K562 (cell line): ENCODE results near the gene GFOD1. TPM values are rescaled to one million over a fixed set of nuclear protein-coding genes. Genes with fewer than 3 reads are reported as not detected.

Experiments used
- BRCA1 ChIP-seq, 2 experiments: fragments of 450-650 bp in 1 of 2; sonication (generic) in 1 of 2; formaldehyde crosslinking in 1 of 2; IDR thresholded peaks; 2 replicates each; pipeline versions ENCODE4 v1.5.0 to v1.6.1; 2017 to 2020; ENCODE audit warnings: mild to moderate bottlenecking in 1 of 2, missing genetic modification reagents in 1 of 2
- CHD1 ChIP-seq: fragments of 200-600 bp; sonication (generic); IDR thresholded peaks from one replicate; pipeline ENCODE4 v1.6.1; 2012; ENCODE audit warnings: mild to moderate bottlenecking, moderate library complexity, low read length, inconsistent platforms
- CREB3 ChIP-seq: fragments of 450-650 bp; conservative IDR thresholded peaks from 2 replicates; pipeline ENCODE4 v1.6.1; 2016; ENCODE audit warnings: missing genetic modification characterization, low read depth, mild to moderate bottlenecking, missing compliant biosample characterization, moderate library complexity
- ETV1 ChIP-seq: fragments of 450-650 bp; conservative IDR thresholded peaks from 2 replicates; pipeline ENCODE4 v1.6.1; 2016; ENCODE audit warnings: missing genetic modification characterization, control low read depth, low read depth, missing compliant biosample characterization
- ID3 ChIP-seq, 2 experiments: fragments of 250-450 bp in 1 of 2; fragments of 450-650 bp in 1 of 2; sonication (Bioruptor Pico) in 1 of 2; IDR thresholded peaks; 2 replicates each; pipeline versions ENCODE4 v1.6.1 to v1.8.0; 2016 to 2021; ENCODE audit warnings: mild to moderate bottlenecking in 2 of 2, moderate library complexity in 2 of 2, missing compliant biosample characterization in 1 of 2, missing genetic modification characterization in 1 of 2
- IRF1 ChIP-seq: sonication (generic); formaldehyde crosslinking; IDR thresholded peaks from 2 replicates; pipeline ENCODE4 v1.8.0; 2022; ENCODE audit warnings: missing genetic modification reagents, mild to moderate bottlenecking, borderline replicate concordance
- MLX ChIP-seq, 2 experiments: fragments of 450-650 bp in 1 of 2; sonication (generic) in 1 of 2; formaldehyde crosslinking; conservative IDR thresholded peaks; 2 replicates each; pipeline versions ENCODE4 v1.4.0 to v1.8.1; 2020 to 2022; ENCODE audit warnings: mild to moderate bottlenecking in 1 of 2, missing genetic modification reagents in 1 of 2
- MNT ChIP-seq, 2 experiments: fragments of 450-650 bp; conservative IDR thresholded peaks; 2 replicates each; pipeline ENCODE4 v1.6.1; 2017; ENCODE audit warnings: mild to moderate bottlenecking in 2 of 2, moderate library complexity in 2 of 2
- NCOA2 ChIP-seq, 2 experiments: fragments of 450-650 bp; IDR thresholded peaks; 2 replicates each; pipeline ENCODE4 v1.6.1; 2018; ENCODE audit warnings: mild to moderate bottlenecking in 2 of 2, moderate library complexity in 1 of 2; ENCODE audit not compliant: partially characterized antibody in 2 of 2
- NR1H2 ChIP-seq: sonication (generic); formaldehyde crosslinking; IDR thresholded peaks from 2 replicates; pipeline ENCODE4 v1.4.0; 2020; ENCODE audit warnings: mild to moderate bottlenecking, missing genetic modification reagents
- NUFIP1 ChIP-seq: fragments of 450-650 bp; IDR thresholded peaks from 2 replicates; pipeline ENCODE4 v1.6.1; 2018; ENCODE audit not compliant: partially characterized antibody
- PHTF2 ChIP-seq: fragments of 250-450 bp; sonication (Bioruptor Pico); IDR thresholded peaks from 2 replicates; pipeline ENCODE4 v1.5.0; 2021; ENCODE audit warnings: mild to moderate bottlenecking
- PRPF4 ChIP-seq: fragments of 200-400 bp; formaldehyde crosslinking; IDR thresholded peaks from one replicate; pipeline ENCODE4 v1.6.1; 2017; ENCODE audit warnings: low read length, low read depth, mild to moderate bottlenecking; ENCODE audit not compliant: insufficient read depth, poor library complexity, severe bottlenecking
- RBM39 ChIP-seq: fragments of 200-400 bp; formaldehyde crosslinking; optimal IDR thresholded peaks from 2 replicates; pipeline ENCODE3; 2018; ENCODE audit warnings: low read depth, low read length
- SIN3B ChIP-seq: fragments of 450-650 bp; IDR thresholded peaks from 2 replicates; pipeline ENCODE4 v1.6.1; 2017; ENCODE audit warnings: low read depth, mild to moderate bottlenecking, moderate library complexity
- SMAD4 ChIP-seq: fragments of 250-450 bp; sonication (Bioruptor Pico); conservative IDR thresholded peaks from 2 replicates; pipeline ENCODE4 v1.8.0; 2021; ENCODE audit warnings: inconsistent platforms, mild to moderate bottlenecking, moderate library complexity
- TAF1 ChIP-seq: IDR thresholded peaks from 2 replicates; pipeline ENCODE4 v1.6.1; 2011; ENCODE audit warnings: mild to moderate bottlenecking, low read length, moderate library complexity; ENCODE audit not compliant: insufficient read depth, control insufficient read depth, severe bottlenecking; ENCODE audit errors: extremely low read depth
- ZNF124 ChIP-seq: sonication (generic); formaldehyde crosslinking; IDR thresholded peaks from 2 replicates; pipeline ENCODE4 v1.8.1; 2022; ENCODE audit warnings: missing genetic modification reagents
- ZNF197 ChIP-seq: fragments of 200-800 bp; sonication (Bioruptor generic); IDR thresholded peaks from 2 replicates; pipeline ENCODE4 v1.6.1; 2016; ENCODE audit warnings: low read depth, missing genetic modification characterization, missing compliant biosample characterization
- ZNF239 ChIP-seq: fragments of 250-450 bp; sonication (Bioruptor Pico); IDR thresholded peaks from 2 replicates; pipeline ENCODE4 v1.4.0; 2020; ENCODE audit warnings: mild to moderate bottlenecking
- ZNF551 ChIP-seq: fragments of 250-450 bp; sonication (Bioruptor Pico); IDR thresholded peaks from 2 replicates; pipeline ENCODE4 v1.5.0; 2021; ENCODE audit warnings: mild to moderate bottlenecking, moderate library complexity
- polyA plus RNA-seq, 8 experiments: library from polyadenylated mRNA; depleted of rRNA in 4 of 8; stranded (reverse) in 5 of 8; unstranded in 3 of 8; fragments of >200 nt; fragmentation: Nextera tagmentation in 2 of 8; fragmentation: Illumina TruSeq in 1 of 8; extraction: Ambion mirVana in 2 of 8; extraction: Trizol in 1 of 8; gene quantifications; 2 replicates each; pipeline versions ENCODE4 v1.2.1 to v1.2.3, GENCODE V29; 2011 to 2014; ENCODE audit warnings: inconsistent platforms in 1 of 8, missing spikeins in 1 of 8
- total RNA-seq, 7 experiments: library from RNA; depleted of rRNA in 6 of 7; stranded (reverse); fragments of >200 nt in 6 of 7; fragmentation: Illumina TruSeq in 2 of 7; extraction: Trizol in 2 of 7; gene quantifications; 2 replicates each; pipeline versions ENCODE4 v1.2.1 to v1.2.3, GENCODE V29; 2011 to 2021; ENCODE audit warnings: low replicate concordance in 1 of 7
- TF ChIP-seq, protein P1 (sequence below): fragments of 450-650 bp; IDR thresholded peaks from 2 replicates; pipeline ENCODE4 v1.6.1; 2016; ENCODE audit warnings: missing biosample characterization, missing genetic modification characterization

The GFOD1 gene
- total and polyA plus RNA-seq, 9 of the 15 experiments (the other 6 are each of a cell fraction or from before 2014, with no cell fraction given) = 3.8 to 12.0 (median 8.2) TPM

GRCh38 chr6:13406781-13407180 is 80.6 kb downstream of the GFOD1 start (continued):
- TF ChIP-seq RBM39 = no peak
- no peak for TF ChIP-seq BRCA1 (IDR thresholded peaks at IDR 0.05)
- TF ChIP-seq BRCA1 (CRISPR knock-in tag; IDR thresholded peaks at IDR 0.05) = no peak
- no peak for TF ChIP-seq PHTF2 (CRISPR knock-in tag)
- TF ChIP-seq NR1H2 (CRISPR knock-in tag) = no peak
- TF ChIP-seq TAF1 = no peak
- TF ChIP-seq IRF1 = no peak
- TF ChIP-seq PRPF4 = no peak
- TF ChIP-seq ZNF124 (CRISPR knock-in tag) = no peak
- no peak for TF ChIP-seq ZNF551 (CRISPR knock-in tag)
- no peak for TF ChIP-seq SIN3B
- no peak for TF ChIP-seq ZNF239 (CRISPR knock-in tag)
- TF ChIP-seq, protein P1, sequence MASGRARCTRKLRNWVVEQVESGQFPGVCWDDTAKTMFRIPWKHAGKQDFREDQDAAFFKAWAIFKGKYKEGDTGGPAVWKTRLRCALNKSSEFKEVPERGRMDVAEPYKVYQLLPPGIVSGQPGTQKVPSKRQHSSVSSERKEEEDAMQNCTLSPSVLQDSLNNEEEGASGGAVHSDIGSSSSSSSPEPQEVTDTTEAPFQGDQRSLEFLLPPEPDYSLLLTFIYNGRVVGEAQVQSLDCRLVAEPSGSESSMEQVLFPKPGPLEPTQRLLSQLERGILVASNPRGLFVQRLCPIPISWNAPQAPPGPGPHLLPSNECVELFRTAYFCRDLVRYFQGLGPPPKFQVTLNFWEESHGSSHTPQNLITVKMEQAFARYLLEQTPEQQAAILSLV (tag) = no peak
- TF ChIP-seq ZNF197 (CRISPR knock-in tag) = no peak
- no peak for TF ChIP-seq NCOA2 (IDR thresholded peaks at IDR 0.05; ENCODE audit: partially characterized antibody in 2 of 2)
- TF ChIP-seq MLX (CRISPR knock-in tag; conservative IDR thresholded peaks at IDR 0.05) = no peak
- no peak for TF ChIP-seq NUFIP1
- TF ChIP-seq ETV1 (tag) = no peak
- no peak for TF ChIP-seq SMAD4
- no peak for TF ChIP-seq CHD1
- TF ChIP-seq CREB3 (tag) = no peak
- 0 out of 4 replicates have a peak, but pooled peaks of 1 of the 2 experiments have one; percentile 19 for TF ChIP-seq MNT (conservative IDR thresholded peaks at IDR 0.05)
- no peak for TF ChIP-seq ID3 (CRISPR knock-in tag; IDR thresholded peaks at IDR 0.05)
- no peak for TF ChIP-seq ID3 (tag; IDR thresholded peaks at IDR 0.05)
